ENCODE data around the gene CD247.
A peak's percentile ranks its signal among the peaks of the same experiment; 100 is the strongest.

Gene CD247

DNA sequence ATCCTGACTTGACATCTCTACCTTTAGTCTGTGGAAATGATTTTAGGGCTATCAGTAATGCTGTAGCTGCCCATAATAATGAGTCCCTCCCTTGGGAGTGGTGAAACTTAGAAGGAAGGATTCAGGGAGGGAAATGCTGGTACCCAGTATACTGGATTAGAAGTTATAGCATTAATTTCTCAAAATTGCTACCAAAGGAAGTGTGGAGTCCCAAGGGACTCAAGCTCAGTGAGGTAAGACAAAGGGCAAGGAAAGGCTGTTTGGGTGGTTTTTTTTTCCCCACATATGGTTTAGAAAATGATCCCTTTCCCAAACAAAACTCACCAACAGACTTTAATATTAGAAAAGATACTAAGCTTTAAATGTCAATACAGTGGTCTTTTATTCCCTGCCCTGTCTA is 99.9 kb downstream of the CD247 start:
- DNase-seq: no peak

DNA sequence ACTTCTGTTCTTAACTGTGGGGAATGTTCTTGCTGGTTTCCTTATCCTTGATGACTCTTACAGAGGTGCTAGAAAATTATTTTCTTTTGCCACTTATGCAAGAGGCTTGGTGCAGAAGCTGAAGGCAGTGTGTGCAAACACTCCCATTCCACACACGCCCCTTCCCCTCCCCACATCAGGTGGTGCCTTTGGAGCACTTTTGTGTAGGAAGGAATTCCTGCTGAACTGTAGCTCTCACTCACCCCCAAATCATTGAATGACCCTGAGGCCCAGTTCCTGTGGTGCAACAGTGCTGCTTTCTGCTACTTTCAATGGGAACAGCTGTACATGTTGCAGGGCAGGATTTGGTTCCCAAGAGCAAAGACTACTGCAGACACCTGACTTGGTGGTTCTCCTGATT is 101.8 kb downstream of the CD247 start:
- DNase-seq: no peak

DNA sequence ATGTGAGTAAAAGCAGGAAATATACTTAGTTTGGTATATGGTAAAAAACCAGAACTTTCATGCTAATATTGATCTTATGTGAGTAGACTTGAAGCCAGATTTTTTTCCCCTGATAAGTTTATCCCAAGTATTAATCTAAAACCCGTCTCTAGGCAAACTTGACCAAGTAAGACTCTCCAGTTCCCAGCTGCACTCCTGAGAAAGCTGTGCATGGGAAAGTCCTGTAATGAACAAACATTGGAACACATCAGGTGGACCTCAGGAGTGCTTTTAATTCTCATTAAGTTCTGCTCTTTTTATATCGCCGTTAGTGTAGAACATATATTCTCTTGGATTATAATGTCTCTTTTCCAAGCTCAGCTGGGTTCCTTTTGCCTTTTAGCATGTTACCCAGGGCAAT is 105.0 kb downstream of the CD247 start:
- no peak for DNase-seq

DNA sequence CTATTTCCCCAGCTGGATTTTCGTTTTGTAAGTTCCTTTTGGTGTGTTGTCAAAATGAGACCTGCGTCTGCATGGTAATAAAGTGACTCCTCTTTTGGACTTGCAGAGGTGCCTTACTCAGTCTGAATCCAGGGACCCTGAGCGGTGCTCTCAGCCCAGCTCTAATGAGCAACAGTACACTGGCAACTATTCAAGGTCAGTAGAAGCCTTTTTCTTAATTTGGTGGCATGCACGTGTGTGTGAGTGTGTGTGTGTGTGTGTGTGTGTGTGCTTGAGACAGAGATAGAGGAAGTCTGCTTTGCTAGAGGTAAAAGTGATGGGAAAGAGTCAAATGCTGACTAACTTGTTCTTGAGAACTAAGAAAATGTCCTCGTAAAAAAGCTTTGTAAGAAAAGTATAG is 105.4 kb downstream of the CD247 start:
- no peak for DNase-seq

DNA sequence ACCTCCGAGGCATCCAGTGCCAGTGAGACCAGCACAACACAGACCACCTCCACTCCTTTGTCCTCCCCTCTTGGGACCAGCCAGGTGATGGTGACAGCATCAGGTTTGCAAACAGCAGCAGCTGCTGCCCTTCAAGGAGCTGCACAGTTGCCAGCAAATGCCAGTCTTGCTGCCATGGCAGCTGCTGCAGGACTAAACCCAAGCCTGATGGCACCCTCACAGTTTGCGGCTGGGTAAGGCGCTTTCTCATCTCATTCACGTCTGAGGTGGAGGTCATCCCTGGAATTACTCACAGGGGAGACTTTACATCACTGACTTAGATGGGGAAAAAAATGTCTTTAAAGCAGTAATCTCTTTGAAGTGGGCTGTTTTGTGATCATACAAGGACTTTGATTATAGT is 106.3 kb downstream of the CD247 start:
- DNase-seq: no peak

DNA sequence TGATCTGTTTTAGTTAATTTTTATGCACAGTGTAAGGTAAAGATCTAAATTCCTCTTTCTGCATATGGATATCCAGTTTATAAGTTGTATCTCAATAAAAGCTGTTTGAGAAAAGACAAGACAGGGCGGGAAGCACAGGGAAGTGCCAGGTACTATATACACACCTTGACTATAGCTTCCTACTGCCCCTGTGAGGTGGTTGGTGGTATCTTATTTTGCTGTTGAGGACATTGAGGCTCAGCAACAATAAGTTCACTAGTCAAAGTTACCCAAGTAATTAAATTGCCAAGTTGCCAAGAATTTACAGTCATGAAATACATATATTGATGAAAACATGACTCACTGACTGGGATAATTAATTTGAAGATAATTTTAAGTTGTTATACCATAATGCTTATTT is 109.1 kb downstream of the CD247 start:
- DNase-seq: no peak

DNA sequence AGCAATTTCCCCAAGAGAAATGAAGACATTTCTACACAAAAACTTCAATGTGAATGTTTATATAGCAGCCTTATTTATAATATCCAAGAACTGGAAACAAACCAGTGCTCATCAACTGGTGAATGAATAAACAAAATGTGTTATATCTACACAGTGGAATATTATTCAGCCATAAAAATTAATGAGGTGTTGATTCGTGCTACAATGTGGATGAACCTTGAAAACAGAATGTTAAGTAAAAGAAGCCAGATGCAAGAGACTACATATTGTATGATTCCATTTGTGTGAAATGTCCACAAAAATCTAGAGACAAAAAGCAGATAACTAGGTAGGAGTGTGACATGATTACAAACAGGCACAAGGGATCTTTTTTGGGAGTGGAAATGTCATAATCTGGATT is 110.0 kb downstream of the CD247 start:
- no peak for DNase-seq

DNA sequence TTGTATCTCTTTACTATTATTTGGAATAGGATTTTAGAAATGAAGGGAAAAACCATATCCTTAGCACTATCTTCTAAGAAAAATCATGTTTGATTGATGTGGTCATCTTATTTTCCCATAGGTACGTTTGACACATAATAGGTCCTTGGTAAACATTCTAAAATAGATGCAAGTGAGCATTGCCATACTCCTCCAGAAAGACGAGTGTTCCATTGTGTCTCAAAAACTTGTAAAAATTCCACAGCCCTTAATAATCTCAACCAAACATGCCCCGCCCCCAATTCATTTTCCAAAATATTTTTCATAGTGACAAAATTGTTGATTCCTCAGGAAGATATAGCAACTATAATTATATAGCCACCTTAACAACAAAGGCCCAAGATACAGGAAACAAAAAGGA is 113.4 kb downstream of the CD247 start:
- DNase-seq: no peak

DNA sequence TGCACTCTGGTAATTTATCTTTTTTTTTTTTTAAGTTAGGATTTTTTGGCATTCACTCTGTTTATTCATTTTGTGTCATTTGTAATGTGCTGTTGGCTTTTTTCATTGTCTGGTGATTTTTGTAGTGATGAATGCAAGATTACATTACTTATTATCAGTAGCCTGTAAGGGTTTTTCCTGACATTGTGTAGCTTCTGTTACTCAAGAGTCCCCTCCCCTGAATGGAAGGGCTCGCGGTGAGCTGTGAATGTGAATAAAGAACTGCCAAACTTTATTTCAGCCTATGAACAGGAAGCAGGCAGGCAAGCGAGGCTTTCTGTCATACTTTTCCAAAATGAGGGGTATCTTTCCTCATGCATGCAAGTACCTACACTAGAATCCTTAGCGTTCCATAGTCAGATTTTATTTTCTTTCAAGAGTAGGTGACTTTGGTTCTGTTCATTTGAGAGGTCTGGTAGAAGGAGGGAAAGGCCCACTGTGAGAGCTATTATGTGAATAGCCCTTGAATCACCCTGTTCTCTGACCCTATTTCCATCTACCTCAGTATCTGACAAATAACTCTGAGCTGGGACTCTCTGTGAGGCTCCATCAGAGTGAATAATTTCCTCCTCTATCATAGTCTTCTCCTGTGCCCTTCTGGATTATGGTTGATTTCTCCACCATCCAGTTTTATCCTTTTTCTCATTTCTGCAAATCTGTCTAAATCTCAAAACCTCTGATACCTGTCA is 114.0 kb downstream of the CD247 start:
- no peak for DNase-seq

DNA sequence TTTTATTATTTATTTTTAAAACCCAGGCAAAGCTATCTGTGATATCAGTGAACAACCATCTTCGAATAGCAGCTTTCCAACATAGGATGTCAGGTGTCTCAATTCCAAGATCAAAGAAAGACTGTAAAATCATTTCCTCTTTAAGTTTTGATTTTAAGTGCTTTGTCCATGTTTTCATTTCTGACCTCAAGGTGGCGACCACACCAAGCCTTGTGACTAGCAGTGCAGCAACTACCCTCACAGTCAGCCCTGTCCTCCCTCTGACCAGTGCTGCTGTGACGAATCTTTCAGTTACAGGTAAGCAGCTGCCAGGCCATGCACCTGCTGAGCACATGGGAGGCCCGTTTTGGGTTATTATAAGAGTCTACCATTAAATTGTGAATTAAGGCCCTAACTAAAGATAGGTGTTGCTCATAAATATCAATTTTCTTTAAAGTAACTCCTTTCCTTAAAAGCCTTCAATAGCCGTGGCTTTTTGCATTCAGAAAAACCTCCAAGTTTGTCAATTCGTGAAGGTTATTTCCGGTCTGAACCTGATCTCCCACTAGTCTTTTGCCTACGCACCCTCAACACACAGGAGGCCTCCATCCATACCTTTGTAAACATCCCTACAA is 117.0 kb downstream of the CD247 start:
- DNase-seq: peak in 14 of 51 donors; percentile 1 to 33 (median 10)

DNA sequence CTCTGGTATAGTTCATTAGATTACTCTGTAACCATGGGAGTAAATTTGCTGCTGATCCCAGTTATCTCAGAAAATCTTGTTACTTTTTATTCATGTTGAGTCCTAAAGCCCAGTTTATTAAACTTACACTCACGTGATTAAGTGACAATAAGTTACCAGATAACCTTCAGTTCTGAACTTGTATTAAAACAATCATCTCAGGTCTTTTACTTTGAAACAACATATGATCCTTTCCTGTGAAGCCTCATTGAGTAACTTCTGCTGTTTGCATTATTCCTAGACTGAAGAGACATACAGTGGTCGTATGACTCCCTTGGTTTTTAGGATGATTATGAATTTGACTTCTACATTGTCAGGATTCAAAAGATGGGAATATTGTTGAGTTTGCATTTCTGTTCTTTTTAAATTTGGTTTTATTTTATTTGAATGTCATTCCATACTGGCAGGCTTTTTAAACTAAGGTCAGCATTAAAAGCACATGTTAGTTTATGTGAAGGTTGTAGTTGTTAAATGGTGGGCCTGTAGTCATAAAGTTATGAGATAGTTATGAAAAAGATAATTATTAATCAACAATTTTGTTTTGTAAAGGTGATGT is 117.9 kb downstream of the CD247 start:
- no peak for DNase-seq

DNA sequence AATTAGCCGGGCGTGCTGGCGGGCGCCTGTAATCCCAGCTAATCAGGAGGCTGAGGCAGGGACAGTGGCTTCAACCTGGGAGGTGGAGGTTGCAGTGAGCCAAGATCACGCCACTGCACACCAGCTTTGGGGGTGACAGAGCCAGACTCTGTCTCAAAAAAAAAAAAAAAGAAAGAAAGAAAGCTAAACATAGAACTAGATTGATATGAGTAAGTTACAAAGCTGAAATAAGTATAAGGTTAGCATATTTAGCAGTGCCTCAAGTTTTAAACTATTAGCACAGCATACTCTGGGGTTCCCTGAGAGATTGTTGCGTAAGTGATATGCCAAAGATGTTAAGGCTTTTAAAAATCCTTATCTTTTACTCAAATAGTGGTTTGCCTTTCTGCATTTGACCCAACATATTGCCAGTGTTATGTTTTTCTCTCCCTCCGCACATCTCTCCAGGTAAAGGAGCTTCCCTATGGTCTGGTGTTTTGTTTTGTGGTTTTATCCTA is 126.1 kb downstream of the CD247 start:
- DNase-seq: no peak

DNA sequence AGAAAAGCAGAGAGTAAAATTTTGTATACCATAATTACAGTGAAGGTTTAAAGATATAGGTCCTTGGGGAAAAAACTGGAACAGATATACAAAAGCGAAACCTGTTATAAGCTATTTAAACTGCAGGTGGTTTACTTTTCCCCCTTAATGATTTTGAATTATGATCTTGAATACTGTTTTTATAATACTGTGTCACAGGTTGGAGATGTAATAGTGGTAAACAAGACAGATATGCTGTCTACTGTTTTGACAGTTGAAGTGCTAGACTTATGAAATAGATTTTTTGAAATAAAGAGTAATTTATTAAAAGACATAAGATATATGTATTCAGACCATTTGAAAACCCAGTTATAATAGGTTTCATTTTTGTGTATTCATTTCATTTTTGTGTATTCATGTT is 129.4 kb downstream of the CD247 start:
- DNase-seq: no peak

DNA sequence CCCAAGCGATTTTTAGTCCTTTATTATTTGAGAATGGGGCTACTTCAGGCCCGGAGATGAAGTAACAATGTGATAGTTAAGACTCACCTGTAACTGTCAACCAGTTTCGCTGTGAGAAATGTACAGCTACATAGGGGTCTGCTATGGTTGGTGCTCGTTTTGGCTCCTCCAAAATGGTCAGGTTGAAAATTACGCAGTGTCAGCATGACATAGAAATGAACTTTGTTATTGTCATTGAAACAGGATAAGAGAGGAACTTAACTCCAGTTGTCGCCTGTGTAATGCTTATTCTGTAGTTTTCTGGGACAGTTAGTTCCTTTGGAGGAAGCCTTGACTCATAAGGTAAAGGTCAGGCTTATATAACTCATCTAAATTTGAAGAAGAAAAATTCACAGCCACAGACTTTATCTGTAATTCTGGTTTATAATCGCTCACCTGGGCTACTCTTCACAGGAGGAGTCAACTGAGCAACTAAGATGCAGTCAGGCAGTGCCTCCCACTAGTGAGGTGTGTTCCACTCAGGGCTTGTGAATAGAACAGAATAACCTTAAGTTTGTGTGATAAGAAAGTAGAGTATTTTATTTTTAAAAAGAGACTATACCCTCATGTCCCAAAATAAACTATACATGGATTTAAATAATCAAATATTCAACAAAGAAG is 130.9 kb downstream of the CD247 start:
- no peak for DNase-seq

All from hypothalamus (tissue), 51 donors.